ENCODE data around the gene SLC22A3.

DNA sequence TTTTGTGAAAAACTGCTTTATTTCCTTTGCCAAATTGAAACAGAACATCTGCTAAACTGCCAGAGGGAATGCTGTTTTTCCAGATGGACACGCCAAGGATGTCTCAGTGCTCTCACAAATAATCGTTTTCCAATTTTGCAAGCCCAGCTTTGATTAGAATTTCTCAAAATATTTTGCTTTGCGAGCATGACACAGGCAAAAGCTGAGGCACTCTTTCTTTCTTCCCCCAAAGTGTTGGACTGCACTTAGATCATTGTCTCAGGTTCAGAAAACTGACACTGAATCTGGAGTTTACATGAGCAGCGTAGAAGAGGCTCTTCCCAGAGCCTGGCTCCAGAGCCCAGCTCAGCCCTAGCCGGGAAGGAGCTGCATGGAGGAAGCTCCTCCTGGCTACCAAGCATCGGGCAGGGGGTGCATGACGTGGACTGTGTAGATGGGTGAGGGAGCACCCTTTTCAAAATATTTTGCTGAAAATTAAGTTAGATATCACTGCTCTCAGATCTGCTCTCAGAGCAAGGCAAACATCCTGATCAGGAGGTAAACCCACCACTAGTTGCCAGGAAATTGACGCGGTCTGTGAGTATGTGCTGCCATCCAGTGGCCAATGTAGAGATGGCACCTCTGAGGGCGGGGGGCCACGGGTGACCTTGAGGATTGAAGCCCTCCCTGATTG is 107.5 kb downstream of the SLC22A3 start:
- TF ChIP-seq, protein P1, sequence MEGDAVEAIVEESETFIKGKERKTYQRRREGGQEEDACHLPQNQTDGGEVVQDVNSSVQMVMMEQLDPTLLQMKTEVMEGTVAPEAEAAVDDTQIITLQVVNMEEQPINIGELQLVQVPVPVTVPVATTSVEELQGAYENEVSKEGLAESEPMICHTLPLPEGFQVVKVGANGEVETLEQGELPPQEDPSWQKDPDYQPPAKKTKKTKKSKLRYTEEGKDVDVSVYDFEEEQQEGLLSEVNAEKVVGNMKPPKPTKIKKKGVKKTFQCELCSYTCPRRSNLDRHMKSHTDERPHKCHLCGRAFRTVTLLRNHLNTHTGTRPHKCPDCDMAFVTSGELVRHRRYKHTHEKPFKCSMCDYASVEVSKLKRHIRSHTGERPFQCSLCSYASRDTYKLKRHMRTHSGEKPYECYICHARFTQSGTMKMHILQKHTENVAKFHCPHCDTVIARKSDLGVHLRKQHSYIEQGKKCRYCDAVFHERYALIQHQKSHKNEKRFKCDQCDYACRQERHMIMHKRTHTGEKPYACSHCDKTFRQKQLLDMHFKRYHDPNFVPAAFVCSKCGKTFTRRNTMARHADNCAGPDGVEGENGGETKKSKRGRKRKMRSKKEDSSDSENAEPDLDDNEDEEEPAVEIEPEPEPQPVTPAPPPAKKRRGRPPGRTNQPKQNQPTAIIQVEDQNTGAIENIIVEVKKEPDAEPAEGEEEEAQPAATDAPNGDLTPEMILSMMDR (conservative IDR thresholded peaks at IDR 0.05; ENCODE audit: low read length), result peak; percentile 95
- TF ChIP-seq EZH2phosphoT487 (IDR thresholded peaks at IDR 0.05; ENCODE audit: borderline replicate concordance, low read depth, low read length), result no peak

All from OCI-LY7 (cell line).